ENCODE results near the gene RAD54L. TPM values are rescaled to one million over a fixed set of nuclear protein-coding genes. Genes with fewer than 3 reads are reported as not detected.
"Not testable (repeated sequence)": the region's sequence is repeated elsewhere in the genome, so short reads cannot be mapped to it uniquely, and the experiment has no call there.

The RAD54L gene
- total RNA-seq, 1 donor from 2014 or later = 22.2 TPM

GRCh38 chr1:46242918-46243317, 4.6 kb upstream of the RAD54L start:
- H3K4me3 Mint-ChIP-seq = no peak overlapping the region
- DNase-seq (ENCODE audit: low spot score) = no peak
- H4K20me1 ChIP-seq (ENCODE audit: low read depth) = no peaks in the 10 kb centered on the region
- H3K36me3 ChIP-seq = no peaks in the 10 kb centered on the region
- TF ChIP-seq CTCF (IDR thresholded peaks at IDR 0.05) (no peak), EZH2 (IDR thresholded peaks at IDR 0.05) (no peak), EZH2phosphoT487 (IDR thresholded peaks at IDR 0.05) (no peak)
- H3K4me1 ChIP-seq = no peaks in the 10 kb centered on the region
- H3K4me1 Mint-ChIP-seq = peaks cover 8% of the 10 kb centered on the region
- no peak overlapping the region for H2AFZ ChIP-seq (replicated peaks)
- H3K9ac ChIP-seq = no peak overlapping the region
- H3F3A ChIP-seq (ENCODE audit: low read depth) = peaks cover 25% of the 10 kb centered on the region
- H3K27ac ChIP-seq = no peak overlapping the region
- H3K36me3 Mint-ChIP-seq = peaks cover 2% of the 10 kb centered on the region
- no peaks in the 10 kb centered on the region for H3K9me3 ChIP-seq (ENCODE audit: low read depth)
- peaks cover 2% of the 10 kb centered on the region for H3K79me2 ChIP-seq (ENCODE audit: low read depth)
- H3K4me3 ChIP-seq = no peak overlapping the region
- H3K27ac Mint-ChIP-seq = no peak overlapping the region
- H3K27me3 ChIP-seq = no peaks in the 10 kb centered on the region
- peaks cover 21% of the 10 kb centered on the region for H3K9me3 Mint-ChIP-seq
- H3K27me3 Mint-ChIP-seq (ENCODE audit: insufficient read depth, low read depth) = no peaks in the 10 kb centered on the region
- no peak overlapping the region for H3K4me2 ChIP-seq

- H4K20me1 ChIP-seq (ENCODE audit: low read depth); DNase-seq (ENCODE audit: low spot score); H3K27ac ChIP-seq; H3K9ac ChIP-seq; H3K4me1 ChIP-seq; H3K9me3 ChIP-seq (ENCODE audit: low read depth); H3K27me3 ChIP-seq; H3K27me3 Mint-ChIP-seq (ENCODE audit: insufficient read depth, low read depth); H3K27ac Mint-ChIP-seq; H3K36me3 ChIP-seq; H2AFZ ChIP-seq (replicated peaks); H3K36me3 Mint-ChIP-seq; H3K4me3 ChIP-seq; H3K4me2 ChIP-seq; H3K4me3 Mint-ChIP-seq: not testable (repeated sequence)
- Histone ChIP-seq H3K79me2 (ENCODE audit: low read depth) (peaks cover 11% of the 10 kb centered on the region), H3F3A (ENCODE audit: low read depth) (peaks cover 30% of the 10 kb centered on the region)
- H3K4me1 Mint-ChIP-seq = peaks cover 13% of the 10 kb centered on the region
- H3K9me3 Mint-ChIP-seq = peaks cover 15% of the 10 kb centered on the region
Observed at GRCh38 chr1:46243831-46244230, 3.7 kb upstream of the RAD54L start.

- Histone ChIP-seq H3K36me3 (no peaks in the 10 kb centered on the region), H3K27ac (no peak overlapping the region), H3K9me3 (ENCODE audit: low read depth) (no peaks in the 10 kb centered on the region), H3K4me3 (no peak overlapping the region), H3F3A (ENCODE audit: low read depth) (peaks cover 32% of the 10 kb centered on the region), H3K27me3 (no peaks in the 10 kb centered on the region), H3K4me2 (no peak overlapping the region), H4K20me1 (ENCODE audit: low read depth) (peaks cover 15% of the 10 kb centered on the region), H3K4me1 (peaks cover 11% of the 10 kb centered on the region), H3K9ac (no peak overlapping the region), H3K79me2 (ENCODE audit: low read depth) (peaks cover 21% of the 10 kb centered on the region), H2AFZ (replicated peaks) (peak overlapping the region; percentile 47)
- Mint-ChIP-seq H3K4me1 (peaks cover 22% of the 10 kb centered on the region), H3K27ac (no peak overlapping the region), H3K9me3 (peaks cover 5% of the 10 kb centered on the region), H3K27me3 (ENCODE audit: insufficient read depth, low read depth) (no peaks in the 10 kb centered on the region), H3K4me3 (no peak overlapping the region), H3K36me3 (no peaks in the 10 kb centered on the region)
- DNase-seq (ENCODE audit: low spot score) = no peak
- TF ChIP-seq CTCF (IDR thresholded peaks at IDR 0.05) (peak; percentile 45), EZH2phosphoT487 (IDR thresholded peaks at IDR 0.05) (no peak)
Observed at GRCh38 chr1:46244656-46245371, 2.7 kb upstream of the RAD54L start.

GRCh38 chr1:46246136-46246535, 1.4 kb upstream of the RAD54L start:
- H3K9me3 Mint-ChIP-seq; H3K27me3 Mint-ChIP-seq (ENCODE audit: insufficient read depth, low read depth); H3K4me3 Mint-ChIP-seq: not testable (repeated sequence)

More at GRCh38 chr1:46246136-46246535, 1.4 kb upstream of the RAD54L start:
- H3K36me3 Mint-ChIP-seq; H2AFZ ChIP-seq (replicated peaks); H3K36me3 ChIP-seq; H3K27ac ChIP-seq; H3K4me2 ChIP-seq; H3K9ac ChIP-seq; H3K27ac Mint-ChIP-seq; H3K27me3 ChIP-seq; DNase-seq (ENCODE audit: low spot score); H3K9me3 ChIP-seq (ENCODE audit: low read depth): not testable (repeated sequence)
- H3F3A ChIP-seq (ENCODE audit: low read depth) = peaks cover 37% of the 10 kb centered on the region
- H3K4me1 Mint-ChIP-seq = peaks cover 22% of the 10 kb centered on the region
- peaks cover 11% of the 10 kb centered on the region for H3K4me1 ChIP-seq
- H4K20me1 ChIP-seq (ENCODE audit: low read depth) = peaks cover 15% of the 10 kb centered on the region
- H3K4me3 ChIP-seq = peak overlapping the region; percentile 56
- peaks cover 28% of the 10 kb centered on the region for H3K79me2 ChIP-seq (ENCODE audit: low read depth)

Data from neural progenitor cell (in vitro differentiated cells).